ENCODE results near the gene CEP95.

CEP95 gene

GRCh38 chr17:64505340-64506200 lies 1.2 kb upstream of the CEP95 start:
- POLR2A ChIA-PET: interaction anchor here (0.6 to 4.2 kb wide), 29 partner anchors 9 to 1859 kb away, joined by 3 to 146 read pairs (median 4); partner anchors contain the start of genes MAP3K3, POLG2 and SMURF2
- CTCF ChIA-PET: interaction anchor here (0.5 to 1.6 kb wide), 7 partner anchors 12 to 930 kb away, joined by 3 to 7 read pairs (median 3); no protein-coding TSS in a partner anchor
- peak overlapping the region; percentile 94 for H3K27ac ChIP-seq (ENCODE audit: extremely low read depth, low read depth, low read length)
- H3K4me3 ChIP-seq (ENCODE audit: low read depth, low read length): peak overlapping the region; percentile 100
- H3K36me3 ChIP-seq (ENCODE audit: control insufficient read depth in 2 of 2, insufficient read depth in 1 of 2, low read length in 2 of 2): peaks cover 45 to 67% of the 10 kb centered on the region in 2 experiments
- H3K9me3 ChIP-seq (ENCODE audit: control insufficient read depth, insufficient read depth, low read depth, low read length): no peaks in the 10 kb centered on the region
- H3K4me1 ChIP-seq (ENCODE audit: control insufficient read depth, insufficient read depth, low read length): 0 out of 2 replicates have a peak, but pooled peaks cover 4% of the 10 kb centered on the region
- TF ChIP-seq INSM2 (tag by site-specific recombination; IDR thresholded peaks at IDR 0.05) (no peak; the same call in 1 of the 2 replicates), ZNF391 (tag by site-specific recombination; IDR thresholded peaks at IDR 0.05; ENCODE audit: borderline replicate concordance, low read depth) (peak; percentile 51; the same call in 1 of the 2 replicates), ZNF629 (tag by site-specific recombination; IDR thresholded peaks at IDR 0.05) (0 out of 2 replicates have a peak, but pooled peaks have one; percentile 9), ZNF623 (tag by site-specific recombination; IDR thresholded peaks at IDR 0.05) (no peak), PRDM4 (tag by site-specific recombination; IDR thresholded peaks at IDR 0.05) (peak; percentile 53), BCL11B (tag by site-specific recombination; IDR thresholded peaks at IDR 0.05; ENCODE audit: low read depth) (peak; percentile 20; the same call in 1 of the 2 replicates), ZNF132 (tag by site-specific recombination; IDR thresholded peaks at IDR 0.05; ENCODE audit: borderline replicate concordance) (no peak), ZNF140 (tag by site-specific recombination; IDR thresholded peaks at IDR 0.05) (no peak), ZNF2 (tag by site-specific recombination; IDR thresholded peaks at IDR 0.05) (0 out of 2 replicates have a peak, but pooled peaks have one; percentile 20), ZNF639 (tag by site-specific recombination; IDR thresholded peaks at IDR 0.05) (peak; percentile 60; the same call in 1 of the 2 replicates), KLF1 (tag by site-specific recombination; IDR thresholded peaks at IDR 0.05) (peak; percentile 30), SP2 (tag by site-specific recombination; IDR thresholded peaks at IDR 0.05) (peak; percentile 55), TRIM28 (IDR thresholded peaks at IDR 0.05; ENCODE audit: borderline replicate concordance, low read length) (no peak), ZNF571 (tag by site-specific recombination; IDR thresholded peaks at IDR 0.05) (no peak), ZFP3 (tag by site-specific recombination; IDR thresholded peaks at IDR 0.05; ENCODE audit: low read depth) (peak; percentile 52; the same call in 1 of the 2 replicates), ZSCAN30 (tag by site-specific recombination; IDR thresholded peaks at IDR 0.05) (no peak), MYNN (tag by site-specific recombination; IDR thresholded peaks at IDR 0.05; ENCODE audit: borderline replicate concordance) (peak; percentile 57; the same call in 1 of the 2 replicates), SP7 (tag by site-specific recombination; IDR thresholded peaks at IDR 0.05) (peak; percentile 29; the same call in 1 of the 2 replicates), GLI4 (tag by site-specific recombination; IDR thresholded peaks at IDR 0.05) (0 out of 2 replicates have a peak, but pooled peaks have one; percentile 20), ZFP37 (tag by site-specific recombination; IDR thresholded peaks at IDR 0.05) (peak; percentile 94), SETDB1 (IDR thresholded peaks at IDR 0.05; ENCODE audit: insufficient read length, low read length) (no peak), ZBTB11 (tag by site-specific recombination; conservative IDR thresholded peaks at IDR 0.05; ENCODE audit: low read depth) (peak; percentile 25; the same call in 1 of the 2 replicates), YY1 (tag by site-specific recombination; IDR thresholded peaks at IDR 0.05) (peak; percentile 95), ZNF341 (tag by site-specific recombination; IDR thresholded peaks at IDR 0.05; ENCODE audit: low read depth) (peak; percentile 42), ZNF514 (tag by site-specific recombination; IDR thresholded peaks at IDR 0.05) (no peak), ZSCAN18 (tag by site-specific recombination; IDR thresholded peaks at IDR 0.05) (no peak)
